HuH-7 (cell line): ENCODE measurements around the gene ARHGAP28.
"Not testable (repeated sequence)": the region's sequence is repeated elsewhere in the genome, so short reads cannot be mapped to it uniquely, and the experiment has no call there.

Experiments
- DNase-seq: peaks from one replicate; pipeline ENCODE4 v3.0.0; 2011; ENCODE audit warnings: low spot score

The ARHGAP28 gene

DNA sequence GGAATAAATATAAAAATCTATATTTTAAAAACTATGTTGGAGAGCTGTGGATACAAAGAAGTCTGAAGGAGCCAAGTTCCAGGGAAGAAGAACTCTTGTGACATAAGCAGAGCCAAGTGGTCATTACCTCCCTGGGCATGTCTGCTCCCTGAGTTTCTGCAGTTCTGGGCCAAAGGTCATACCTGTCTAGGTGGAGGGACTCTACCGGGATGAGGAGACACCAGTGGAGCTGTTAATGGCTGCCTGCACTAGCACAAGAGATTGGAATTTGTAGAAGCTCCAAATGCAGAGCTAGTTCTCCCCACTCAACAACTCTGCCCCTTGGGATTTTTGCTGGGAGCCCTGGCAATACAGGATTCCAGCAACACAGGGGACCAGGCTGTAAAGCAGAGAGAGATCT, 89.8 kb downstream of the ARHGAP28 start:
- no peak for DNase-seq

GRCh38 chr18:6820314-6820713, 90.8 kb downstream of the ARHGAP28 start:
- DNase-seq = no peak

GRCh38 chr18:6821356-6821755, 91.8 kb downstream of the ARHGAP28 start:
- DNase-seq = no peak

DNA sequence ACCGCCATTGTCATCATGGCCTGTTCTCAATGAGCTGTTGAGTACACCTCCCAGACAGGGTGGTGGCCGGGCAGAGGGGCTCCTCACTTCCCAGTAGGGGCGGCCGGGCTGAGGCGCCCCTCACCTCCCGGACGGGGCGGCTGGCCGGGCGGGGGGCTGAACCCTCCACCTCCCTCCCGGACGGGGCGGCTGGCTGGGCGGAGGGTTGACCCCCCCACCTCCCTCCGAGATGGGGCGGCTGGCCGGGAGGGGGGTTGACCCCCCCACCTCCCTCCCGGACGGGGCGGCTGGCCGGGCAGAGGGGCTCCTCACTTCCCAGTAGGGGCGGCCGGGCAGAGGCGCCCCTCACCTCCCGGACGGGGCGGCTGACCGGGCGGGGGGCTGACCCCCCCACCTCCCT, 97.6 kb downstream of the ARHGAP28 start:
- DNase-seq = not testable (repeated sequence)

- DNase-seq = not testable (repeated sequence)
Observed at GRCh38 chr18:6827566-6827965, 98.0 kb downstream of the ARHGAP28 start.

DNA sequence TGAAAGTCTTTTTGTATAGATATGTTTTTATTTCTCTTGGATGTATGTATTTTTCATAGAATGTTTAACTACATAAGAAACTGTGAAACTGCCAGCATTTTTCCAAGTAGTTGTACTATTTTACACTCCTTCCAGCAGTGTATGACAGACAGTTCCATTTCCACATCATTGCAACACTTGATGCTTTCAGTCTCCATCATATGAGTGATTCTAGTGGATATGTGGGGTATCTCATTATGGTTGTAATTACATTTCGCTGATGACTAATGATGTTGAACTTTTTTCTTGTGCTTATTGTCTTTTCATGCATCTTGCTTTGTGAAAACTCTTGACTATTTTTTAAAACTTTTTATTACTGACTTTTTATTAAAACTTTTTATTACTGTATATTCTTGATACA, 101.4 kb downstream of the ARHGAP28 start:
- DNase-seq = no peak

GRCh38 chr18:6835345-6835744, 105.8 kb downstream of the ARHGAP28 start:
- no peak for DNase-seq

DNA sequence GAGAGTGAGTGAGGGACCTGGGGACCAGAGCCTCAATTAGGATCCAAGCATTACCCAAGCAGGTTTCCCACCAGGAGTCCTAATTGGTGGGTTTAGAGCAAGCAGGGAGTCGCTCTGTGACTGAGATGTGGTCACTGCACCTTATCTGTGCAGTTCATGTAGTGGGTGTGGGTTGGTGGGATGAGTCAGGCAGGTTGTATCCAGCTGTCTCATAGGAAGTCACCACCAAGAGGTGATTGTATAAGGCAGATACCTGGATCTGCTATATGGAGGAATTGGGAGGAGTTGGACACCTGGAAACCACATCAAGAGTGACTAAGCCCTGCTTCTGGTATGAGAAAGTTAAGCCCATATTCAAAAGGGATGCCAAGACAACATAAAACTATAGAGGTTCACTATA, 106.8 kb downstream of the ARHGAP28 start:
- DNase-seq = no peak

- DNase-seq = no peak
Observed at GRCh38 chr18:6837904-6838303, 108.4 kb downstream of the ARHGAP28 start.

GRCh38 chr18:6842081-6842480, 112.6 kb downstream of the ARHGAP28 start:
- no peak for DNase-seq

DNA sequence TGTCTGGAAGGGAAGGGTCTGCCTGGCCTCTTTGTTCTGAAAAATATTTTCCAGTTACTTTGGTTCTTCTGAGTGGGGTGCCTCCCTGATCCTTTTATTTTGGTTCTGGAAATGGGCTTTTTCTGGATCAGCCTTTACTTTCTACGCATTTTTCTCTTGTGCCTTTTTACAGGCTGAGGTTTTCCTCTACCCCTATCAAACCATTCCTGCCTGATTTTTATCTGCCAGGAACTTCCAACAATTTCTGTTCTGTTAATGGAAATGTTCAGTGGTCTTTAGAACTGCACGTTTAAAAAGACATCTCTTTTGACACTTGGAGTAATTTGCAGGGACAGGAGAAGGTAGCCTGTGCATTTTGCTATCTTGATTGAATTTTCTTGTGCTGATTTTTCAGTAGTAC, 113.8 kb downstream of the ARHGAP28 start:
- no peak for DNase-seq

- not testable (repeated sequence) for DNase-seq
Observed at GRCh38 chr18:6845521-6845920, 116.0 kb downstream of the ARHGAP28 start.

- DNase-seq = no peak
Observed at GRCh38 chr18:6850396-6850795, 120.9 kb downstream of the ARHGAP28 start.

DNA sequence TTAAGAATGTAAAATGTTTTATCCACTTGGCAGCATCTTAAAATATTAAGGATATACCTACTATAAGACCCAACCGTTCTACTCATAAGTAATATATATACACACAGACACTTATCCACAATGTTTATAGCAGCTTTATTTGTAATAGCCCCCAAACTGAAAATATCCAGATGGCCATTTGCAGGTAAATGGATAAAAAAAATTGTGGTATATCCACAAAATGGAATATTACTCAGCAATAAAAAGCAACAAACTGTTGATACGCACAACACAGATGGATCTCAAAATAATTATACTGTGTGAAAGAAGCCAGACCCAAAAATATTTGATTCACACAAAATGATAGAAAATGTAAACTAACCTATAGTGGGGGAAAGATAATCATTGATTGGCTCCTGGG, 122.0 kb downstream of the ARHGAP28 start:
- DNase-seq = no peak

GRCh38 chr18:6854811-6855210, 125.3 kb downstream of the ARHGAP28 start:
- DNase-seq = no peak

DNA sequence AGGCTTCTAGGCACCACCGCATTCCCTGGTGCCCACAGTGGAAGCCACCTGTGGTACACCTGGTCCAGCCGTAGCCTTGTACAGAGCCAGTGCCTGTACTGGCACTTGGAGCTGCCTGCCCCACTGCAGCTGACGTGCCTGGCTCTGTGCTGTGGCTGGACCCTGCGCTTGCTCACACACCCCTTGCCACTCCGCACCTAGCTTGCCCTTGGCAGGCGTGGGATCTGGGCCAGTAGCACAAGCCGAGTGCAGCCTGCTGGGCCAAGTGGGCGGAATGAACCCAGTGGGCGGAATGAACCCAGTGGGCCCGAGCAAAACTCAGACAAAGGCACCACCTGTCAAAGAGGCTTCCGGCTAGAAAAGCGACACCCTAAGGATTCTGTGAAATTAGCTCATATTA, 126.3 kb downstream of the ARHGAP28 start:
- DNase-seq = no peak

DNA sequence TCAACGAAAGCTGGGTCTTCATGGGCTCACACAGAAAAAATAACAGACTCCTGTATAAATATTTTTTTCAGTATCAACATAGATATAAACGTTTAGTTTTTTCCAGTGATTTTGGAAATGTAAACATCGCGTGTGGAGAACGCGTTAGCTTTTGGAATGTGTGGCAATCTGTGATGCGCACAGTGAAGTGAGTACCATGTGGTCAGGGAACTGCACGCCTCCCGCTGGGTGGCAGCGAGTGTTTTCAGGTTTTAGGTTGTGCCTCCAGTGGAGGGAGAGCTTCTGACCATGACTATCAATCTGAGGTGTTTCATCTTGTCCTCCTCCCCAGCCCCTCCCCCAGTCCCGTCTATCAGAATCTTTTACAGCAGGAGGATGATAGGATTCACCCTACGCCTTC, 127.8 kb downstream of the ARHGAP28 start:
- no peak for DNase-seq

DNA sequence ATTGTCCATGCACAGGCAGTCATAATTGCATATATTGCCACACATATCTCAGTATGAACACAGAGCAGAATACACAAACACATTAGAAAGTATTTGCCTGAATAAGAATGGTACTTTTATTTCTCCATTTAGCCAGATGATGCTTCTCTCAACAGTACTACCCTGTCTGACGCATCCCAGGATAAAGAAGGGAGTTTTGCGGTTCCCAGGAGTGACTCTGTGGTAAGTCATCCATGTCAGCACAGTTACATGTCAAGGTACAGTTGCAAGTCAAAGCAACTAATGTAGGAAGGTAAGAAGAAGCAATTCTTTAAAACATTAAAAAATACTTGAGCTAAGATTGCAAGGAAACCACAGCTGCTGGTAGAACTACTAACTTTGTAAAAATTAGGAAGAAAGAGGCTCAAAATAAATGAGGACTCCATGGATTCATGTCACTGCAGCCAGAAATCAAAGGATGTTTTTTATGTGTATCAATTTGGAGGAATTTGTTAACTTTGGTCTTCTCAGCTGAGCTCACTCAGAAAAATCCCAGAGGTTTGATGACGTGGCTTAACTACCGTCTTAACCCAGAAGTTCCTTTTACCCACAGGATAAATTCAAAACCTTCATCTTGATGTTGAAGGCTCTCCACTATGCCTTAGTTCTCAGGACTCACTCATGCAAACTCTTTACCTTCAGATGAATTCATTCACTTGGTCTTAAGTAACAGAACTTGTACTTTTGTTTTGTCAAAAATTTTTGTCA, 130.3 kb downstream of the ARHGAP28 start:
- DNase-seq = no peak

DNA sequence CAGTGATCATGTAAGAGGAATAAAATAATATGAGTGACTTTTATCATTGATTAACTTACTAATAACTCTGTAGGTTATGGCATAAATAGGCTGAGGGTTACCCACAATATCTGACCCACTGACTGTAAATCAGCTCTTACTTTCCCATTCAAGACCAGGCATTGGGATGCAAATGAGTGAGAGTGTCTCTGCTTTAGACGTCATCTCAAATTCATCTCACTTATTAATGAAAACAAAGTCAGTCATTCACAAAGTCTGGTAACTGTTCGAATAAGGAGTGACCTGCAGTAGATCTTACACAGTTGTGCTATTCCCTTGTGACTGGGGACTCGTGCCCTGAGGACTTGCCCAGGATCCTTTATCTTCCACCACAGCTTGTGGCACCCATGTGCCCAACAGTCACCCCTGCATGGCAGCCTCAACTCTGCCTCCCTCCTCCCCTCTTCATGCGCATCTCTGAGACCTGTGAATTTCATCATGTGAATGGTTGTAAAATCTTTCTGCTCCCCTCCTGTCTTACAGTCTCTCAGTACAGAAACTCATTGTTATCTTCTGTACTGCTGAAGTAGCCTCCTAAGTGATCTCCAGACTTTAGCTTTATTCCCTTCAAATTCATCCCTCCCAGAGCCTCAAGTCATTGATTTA, 131.4 kb downstream of the ARHGAP28 start:
- no peak for DNase-seq

GRCh38 chr18:6865251-6865650, 135.7 kb downstream of the ARHGAP28 start:
- DNase-seq = no peak

GRCh38 chr18:6866552-6867085, 137.1 kb downstream of the ARHGAP28 start:
- no peak for DNase-seq

DNA sequence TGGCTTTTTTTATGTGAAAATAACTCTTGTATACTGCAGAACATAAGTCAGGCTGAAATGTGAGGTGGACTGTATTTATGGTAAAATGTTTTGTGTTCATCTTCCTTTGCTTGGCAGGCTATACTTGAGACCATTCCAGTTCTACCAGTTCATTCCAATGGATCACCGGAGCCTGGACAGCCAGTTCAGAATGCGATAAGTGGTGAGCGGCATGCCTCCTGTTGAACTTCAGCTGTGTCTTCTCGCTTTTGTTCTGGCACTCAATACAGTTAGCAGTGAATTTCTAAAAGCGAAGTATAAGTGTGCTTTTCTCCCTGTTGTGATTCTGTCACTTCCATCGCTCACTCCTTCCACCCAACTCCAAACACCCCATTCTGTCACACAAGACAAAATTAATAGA, 138.5 kb downstream of the ARHGAP28 start:
- DNase-seq = no peak

DNA sequence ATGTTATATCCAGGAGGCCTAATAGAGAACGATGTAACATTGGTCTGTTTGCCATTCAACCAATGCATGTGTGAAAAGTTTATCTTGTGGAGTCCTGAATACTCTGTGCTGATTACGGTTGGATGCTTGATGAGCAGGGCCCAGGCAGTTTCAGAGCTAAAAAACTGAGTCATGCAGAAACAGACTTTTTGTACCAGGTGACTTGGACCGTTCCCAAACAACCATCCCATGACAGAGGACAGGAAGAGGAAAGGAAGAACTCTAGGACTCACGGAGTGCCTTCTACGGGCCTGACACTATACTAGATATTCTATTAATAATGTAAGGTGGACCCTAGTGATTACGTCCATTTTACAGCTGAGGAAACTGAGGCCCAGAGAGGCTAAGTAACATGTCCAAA, 142.1 kb downstream of the ARHGAP28 start:
- DNase-seq = no peak
